ENCODE measurements around the gene MGST1.

Gene MGST1

GRCh38 chr12:16348435-16349130, 1.1 kb downstream of the MGST1 start:
- H3K4me3 ChIP-seq (replicated peaks; ENCODE audit: low read depth, low read length) = peak overlapping the region; percentile 69

GRCh38 chr12:16349131-16349460, 1.7 kb downstream of the MGST1 start:
- peak overlapping the region; percentile 69 for H3K4me3 ChIP-seq (replicated peaks; ENCODE audit: low read depth, low read length)
- no peak for TF ChIP-seq CTCF (IDR thresholded peaks at IDR 0.05; ENCODE audit: low read length, missing control alignments)
- DNase-seq (ENCODE audit: low read depth) = peak; percentile 97

More at GRCh38 chr12:16348435-16349130, 1.1 kb downstream of the MGST1 start:
- DNase-seq (ENCODE audit: low read depth) = peak; percentile 46
- no peak for TF ChIP-seq CTCF (IDR thresholded peaks at IDR 0.05; ENCODE audit: low read length, missing control alignments)

- peak; percentile 97 for DNase-seq (ENCODE audit: low read depth)
- no peak for TF ChIP-seq CTCF (IDR thresholded peaks at IDR 0.05; ENCODE audit: low read length, missing control alignments)
- H3K4me3 ChIP-seq (replicated peaks; ENCODE audit: low read depth, low read length) = peak overlapping the region; percentile 69
Observed at GRCh38 chr12:16350682-16351081, 3.2 kb downstream of the MGST1 start.

GRCh38 chr12:16352481-16352880, 5.0 kb downstream of the MGST1 start:
- peak; percentile 81 for DNase-seq (ENCODE audit: low read depth)
- peak overlapping the region; percentile 69 for H3K4me3 ChIP-seq (replicated peaks; ENCODE audit: low read depth, low read length)
- TF ChIP-seq CTCF (IDR thresholded peaks at IDR 0.05; ENCODE audit: low read length, missing control alignments) = no peak

GRCh38 chr12:16358878-16359277, 11.4 kb downstream of the MGST1 start:
- no peak for DNase-seq (ENCODE audit: low read depth)
- TF ChIP-seq CTCF (IDR thresholded peaks at IDR 0.05; ENCODE audit: low read length, missing control alignments) = no peak
- no peak overlapping the region for H3K4me3 ChIP-seq (replicated peaks; ENCODE audit: low read depth, low read length)

GRCh38 chr12:16359512-16360491, 12.4 kb downstream of the MGST1 start:
- TF ChIP-seq CTCF (IDR thresholded peaks at IDR 0.05; ENCODE audit: low read length, missing control alignments) = peak; percentile 86
- peak; percentile 75 for DNase-seq (ENCODE audit: low read depth)

More at GRCh38 chr12:16359512-16360491, 12.4 kb downstream of the MGST1 start:
- no peak overlapping the region for H3K4me3 ChIP-seq (replicated peaks; ENCODE audit: low read depth, low read length)
